CD4-positive, alpha-beta memory T cell (primary cell): ENCODE measurements around the gene CDK6. TPM values are rescaled to one million over a fixed set of nuclear protein-coding genes. Genes with fewer than 3 reads are reported as not detected.

Source experiments
- CTCF ChIA-PET: fragments of 350-600 bp; sonication (Branson Sonifier 250); formaldehyde crosslinking; loops from one replicate; lab custom pipeline; 2021; ENCODE audit warnings: inconsistent platforms; ENCODE audit not compliant: partially characterized antibody; lab: Charles Lee
- POLR2A ChIA-PET: fragments of 350-600 bp; sonication (Branson Sonifier 250); formaldehyde crosslinking; loops from one replicate; lab custom pipeline; 2021; ENCODE audit not compliant: partially characterized antibody; lab: Charles Lee
- DNase-seq, 5 donors: peaks; one replicate each; pipeline versions ENCODE4 v3.0.0 to v3.0.0-alpha.2; 2020 to 2022; ENCODE audit warnings: mixed read lengths in 1 of 5
- H3K27ac ChIP-seq: one replicate; pipeline ENCODE4 v1.7.0; 2013; ENCODE audit warnings: low read depth, low read length
- H3K27me3 ChIP-seq: 2 replicates; pipeline ENCODE4 v1.7.0; 2013; ENCODE audit warnings: mild to moderate bottlenecking, low read length, moderate library complexity; ENCODE audit not compliant: insufficient read depth
- H3K36me3 ChIP-seq: 2 replicates; pipeline ENCODE4 v1.7.0; 2013; ENCODE audit warnings: mild to moderate bottlenecking, low read length, moderate library complexity; ENCODE audit not compliant: insufficient read depth
- H3K4me1 ChIP-seq: 2 replicates; pipeline ENCODE4 v1.7.0; 2013; ENCODE audit warnings: mild to moderate bottlenecking, low read length, moderate library complexity; ENCODE audit not compliant: insufficient read depth
- H3K4me3 ChIP-seq, 2 donors: one replicate each; pipeline ENCODE4 v1.7.0; 2013; ENCODE audit warnings: low read length in 2 of 2, mild to moderate bottlenecking in 1 of 2
- H3K9me3 ChIP-seq, 2 donors: one replicate each; pipeline ENCODE4 v1.7.0; 2013; ENCODE audit warnings: low read length in 2 of 2, control low read depth in 1 of 2; ENCODE audit not compliant: control insufficient read depth in 1 of 2
- H3K27ac Mint-ChIP-seq, 7 donors: one replicate each; pipeline ENCODE4 v1.8.0; 2020 to 2021; ENCODE audit warnings: mixed read lengths in 7 of 7, mild to moderate bottlenecking in 6 of 7, inconsistent platforms in 3 of 7, moderate library complexity in 3 of 7
- H3K27me3 Mint-ChIP-seq, 2 donors: one replicate each; pipeline ENCODE4 v1.8.0; 2020 to 2021; ENCODE audit warnings: mixed read lengths in 2 of 2
- H3K36me3 Mint-ChIP-seq, 2 donors: one replicate each; pipeline ENCODE4 v1.8.0; 2020 to 2021; ENCODE audit warnings: mixed read lengths in 2 of 2, inconsistent platforms in 1 of 2, mild to moderate bottlenecking in 1 of 2
- H3K4me1 Mint-ChIP-seq, 4 donors: one replicate each; pipeline ENCODE4 v1.8.0; 2020 to 2021; ENCODE audit warnings: mixed read lengths in 4 of 4, mild to moderate bottlenecking in 1 of 4
- H3K4me3 Mint-ChIP-seq, 8 donors: one replicate each; pipeline ENCODE4 v1.8.0; 2020 to 2021; ENCODE audit warnings: mixed read lengths in 8 of 8, mild to moderate bottlenecking in 7 of 8, moderate library complexity in 6 of 8, inconsistent platforms in 3 of 8
- H3K9me3 Mint-ChIP-seq, 8 donors: one replicate each; pipeline ENCODE4 v1.8.0; 2020 to 2021; ENCODE audit warnings: mixed read lengths in 8 of 8, mild to moderate bottlenecking in 5 of 8, inconsistent platforms in 3 of 8, moderate library complexity in 1 of 8
- intact Hi-C: fragments of 100-400 bp; cut with micrococcal nuclease; formaldehyde crosslinking; loops from one replicate; pipeline ENCODE4 v1.15.1; 2023
- polyA plus RNA-seq, 2 donors: library from polyadenylated mRNA; unstranded; fragments of 300-500 nt; fragmentation: Illumina TruSeq; gene quantifications; one replicate each; pipeline ENCODE4 v1.2.3, GENCODE V29; 2021
- total RNA-seq, 2 experiments: library from RNA; stranded (reverse); gene quantifications; one replicate each; pipeline ENCODE4 v1.2.3, GENCODE V29; 2021

The CDK6 gene
- total and polyA plus RNA-seq, 4 experiments from 2014 or later, result 18.4 to 23.6 (median 21.1) TPM

DNA sequence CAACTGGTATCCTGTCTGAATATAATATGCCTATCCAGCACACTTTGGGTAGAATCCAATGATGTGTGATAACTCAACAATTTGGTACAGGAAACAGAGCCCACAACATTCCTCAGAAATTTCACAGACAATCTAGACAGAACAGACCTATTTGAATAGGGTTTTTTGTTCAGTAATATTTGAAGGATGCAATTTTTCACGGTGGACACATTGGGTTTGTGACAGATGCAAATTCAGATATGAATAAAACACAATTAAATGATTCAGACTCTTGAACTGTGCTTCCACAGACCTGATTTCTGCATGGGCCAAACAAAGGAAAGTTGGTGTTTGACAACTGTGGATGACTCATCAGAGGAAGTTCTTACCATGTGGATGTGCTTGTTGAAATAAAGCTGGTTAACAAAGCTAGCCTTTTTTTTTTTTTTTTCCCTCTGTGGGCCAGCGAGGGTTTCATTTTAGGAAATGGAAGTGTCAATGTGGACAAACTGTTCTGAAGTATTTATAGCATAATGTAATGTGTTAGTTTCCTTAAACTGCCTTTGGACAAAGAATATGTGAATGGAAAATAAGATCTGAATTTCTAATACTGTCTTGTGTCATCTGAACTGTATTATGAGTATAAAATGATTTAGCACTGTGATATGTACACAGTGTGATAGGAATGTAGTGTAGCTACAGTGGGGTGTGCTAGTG is 203.0 kb downstream of the CDK6 start:
- peak overlapping the region in 4 of 7 donors; percentile 36 to 83 (median 56) for H3K27ac Mint-ChIP-seq
- H3K27ac ChIP-seq, result no peak overlapping the region

GRCh38 chr7:92632791-92633190 is 203.6 kb downstream of the CDK6 start:
- peaks cover 13 to 29% of the 10 kb centered on the region in 2 donors for H3K36me3 Mint-ChIP-seq
- Histone ChIP-seq H3K27me3 (no peaks in the 10 kb centered on the region), H3K27ac (no peak overlapping the region), H3K4me1 (peaks cover 42% of the 10 kb centered on the region), H3K4me3 (no peak overlapping the region), H3K36me3 (no peaks in the 10 kb centered on the region), H3K9me3 (no peaks in the 10 kb centered on the region)
- H3K4me3 Mint-ChIP-seq, result peak overlapping the region in 1 of 8 donors; percentile 80
- H3K27ac Mint-ChIP-seq, result peak overlapping the region in 3 of 7 donors; percentile 36 to 83 (median 42)
- intact Hi-C loops, result loop anchor here (1.0 kb wide), 1 partner anchor 10 kb away; no protein-coding TSS in a partner anchor
- CTCF ChIA-PET, result interaction anchor here (0.6 to 4.4 kb wide), 8 partner anchors 11 to 317 kb away, joined by 3 to 31 read pairs (median 4); partner anchors contain the start of gene CDK6
- POLR2A ChIA-PET, result interaction anchor here (0.6 to 1.5 kb wide), 4 partner anchors 9 to 218 kb away, joined by 3 to 9 read pairs (median 3); no protein-coding TSS in a partner anchor
- H3K27me3 Mint-ChIP-seq, result no peaks in the 10 kb centered on the region
- no peak for DNase-seq
- H3K9me3 Mint-ChIP-seq, result peaks cover 0 to 7% (median 2%) of the 10 kb centered on the region in 8 donors
- peaks cover 37 to 42% (median 39%) of the 10 kb centered on the region in 4 donors for H3K4me1 Mint-ChIP-seq

More for the DNA sequence above, 203.0 kb downstream of the CDK6 start:
- Histone ChIP-seq H3K4me1 (peaks cover 42% of the 10 kb centered on the region), H3K4me3 (no peak overlapping the region), H3K27me3 (no peaks in the 10 kb centered on the region), H3K36me3 (no peaks in the 10 kb centered on the region), H3K9me3 (no peaks in the 10 kb centered on the region)
- Mint-ChIP-seq H3K4me3 (peak overlapping the region in 4 of 8 donors; percentile 33 to 80 (median 46)), H3K4me1 (peaks cover 35 to 44% (median 39%) of the 10 kb centered on the region in 4 donors), H3K9me3 (peaks cover 0 to 7% (median 2%) of the 10 kb centered on the region in 8 donors), H3K36me3 (peaks cover 10 to 25% of the 10 kb centered on the region in 2 donors), H3K27me3 (no peaks in the 10 kb centered on the region)
- peak in 2 of 5 donors; percentile 13 to 72 for DNase-seq
- CTCF ChIA-PET, result interaction anchor here (0.6 to 4.4 kb wide), 9 partner anchors 10 to 317 kb away, joined by 3 to 31 read pairs (median 3); partner anchors contain the start of gene CDK6
- POLR2A ChIA-PET, result interaction anchor here (0.6 to 1.5 kb wide), 3 partner anchors 12 to 218 kb away, joined by 3 read pairs; no protein-coding TSS in a partner anchor
- intact Hi-C loops, result loop anchor here (1.0 kb wide), 1 partner anchor 9 kb away; no protein-coding TSS in a partner anchor

- peaks cover 40 to 49% (median 44%) of the 10 kb centered on the region in 4 donors for H3K4me1 Mint-ChIP-seq
- H3K36me3 Mint-ChIP-seq, result peaks cover 18 to 35% of the 10 kb centered on the region in 2 donors
- Histone ChIP-seq H3K27ac (no peak overlapping the region), H3K27me3 (no peaks in the 10 kb centered on the region), H3K4me1 (peaks cover 45% of the 10 kb centered on the region), H3K4me3 (no peak overlapping the region), H3K9me3 (no peaks in the 10 kb centered on the region), H3K36me3 (no peaks in the 10 kb centered on the region)
- ChIA-PET CTCF (interaction anchor here (1.4 to 4.4 kb wide), 4 partner anchors 11 to 201 kb away, joined by 3 to 31 read pairs (median 15); no protein-coding TSS in a partner anchor), POLR2A (interaction anchor here (0.6 to 1.0 kb wide), 2 partner anchors 10 to 36 kb away, joined by 3 to 9 read pairs; no protein-coding TSS in a partner anchor)
- no peaks in the 10 kb centered on the region for H3K27me3 Mint-ChIP-seq
- DNase-seq, result no peak
- H3K27ac Mint-ChIP-seq, result peak overlapping the region in 4 of 7 donors; percentile 38 to 77 (median 72)
- intact Hi-C loops, result no loop called here
- H3K9me3 Mint-ChIP-seq, result peaks cover 0 to 7% (median 2%) of the 10 kb centered on the region in 8 donors
- peak overlapping the region in 3 of 8 donors; percentile 11 to 66 (median 64) for H3K4me3 Mint-ChIP-seq
Measured at GRCh38 chr7:92631850-92632487, 204.4 kb downstream of the CDK6 start.

GRCh38 chr7:92631067-92631849 is 205.1 kb downstream of the CDK6 start:
- CTCF ChIA-PET, result interaction anchor here (1.4 to 4.4 kb wide), 3 partner anchors 10 to 21 kb away, joined by 3 to 31 read pairs (median 26); no protein-coding TSS in a partner anchor
- H3K4me1 ChIP-seq, result peaks cover 51% of the 10 kb centered on the region
- H3K36me3 ChIP-seq, result no peaks in the 10 kb centered on the region
- H3K9me3 Mint-ChIP-seq, result peaks cover 0 to 7% (median 2%) of the 10 kb centered on the region in 8 donors
- H3K27ac Mint-ChIP-seq, result peak overlapping the region in 5 of 7 donors; percentile 14 to 75 (median 38)
- H3K27me3 ChIP-seq, result no peaks in the 10 kb centered on the region
- H3K27ac ChIP-seq, result no peak overlapping the region
- intact Hi-C loops, result no loop called here
- no peaks in the 10 kb centered on the region for H3K9me3 ChIP-seq
- no peak for DNase-seq
- peaks cover 18 to 38% of the 10 kb centered on the region in 2 donors for H3K36me3 Mint-ChIP-seq
- no peaks in the 10 kb centered on the region for H3K27me3 Mint-ChIP-seq
- POLR2A ChIA-PET, result interaction anchor here (0.6 kb wide), 1 partner anchor 35 kb away, joined by 3 read pairs; no protein-coding TSS in a partner anchor
- peak overlapping the region in 4 of 8 donors; percentile 11 to 66 (median 48) for H3K4me3 Mint-ChIP-seq
- peaks cover 45 to 56% (median 49%) of the 10 kb centered on the region in 4 donors for H3K4me1 Mint-ChIP-seq
- no peak overlapping the region for H3K4me3 ChIP-seq

GRCh38 chr7:92629779-92630178 is 206.6 kb downstream of the CDK6 start:
- H3K4me1 Mint-ChIP-seq, result peaks cover 46 to 61% (median 53%) of the 10 kb centered on the region in 4 donors
- Histone ChIP-seq H3K27me3 (no peaks in the 10 kb centered on the region), H3K4me1 (peaks cover 54% of the 10 kb centered on the region), H3K9me3 (no peaks in the 10 kb centered on the region), H3K27ac (no peak overlapping the region), H3K4me3 (no peak overlapping the region), H3K36me3 (no peaks in the 10 kb centered on the region)
- H3K4me3 Mint-ChIP-seq, result no peak overlapping the region
- peaks cover 0 to 7% (median 2%) of the 10 kb centered on the region in 8 donors for H3K9me3 Mint-ChIP-seq
- H3K36me3 Mint-ChIP-seq, result peaks cover 17 to 38% of the 10 kb centered on the region in 2 donors
- no peak for DNase-seq
- ChIA-PET POLR2A (no interaction called here), CTCF (interaction anchor here (1.0 kb wide), 1 partner anchor 203 kb away, joined by 6 read pairs; no protein-coding TSS in a partner anchor)
- H3K27ac Mint-ChIP-seq, result no peak overlapping the region
- no peaks in the 10 kb centered on the region for H3K27me3 Mint-ChIP-seq
- intact Hi-C loops, result no loop called here

DNA sequence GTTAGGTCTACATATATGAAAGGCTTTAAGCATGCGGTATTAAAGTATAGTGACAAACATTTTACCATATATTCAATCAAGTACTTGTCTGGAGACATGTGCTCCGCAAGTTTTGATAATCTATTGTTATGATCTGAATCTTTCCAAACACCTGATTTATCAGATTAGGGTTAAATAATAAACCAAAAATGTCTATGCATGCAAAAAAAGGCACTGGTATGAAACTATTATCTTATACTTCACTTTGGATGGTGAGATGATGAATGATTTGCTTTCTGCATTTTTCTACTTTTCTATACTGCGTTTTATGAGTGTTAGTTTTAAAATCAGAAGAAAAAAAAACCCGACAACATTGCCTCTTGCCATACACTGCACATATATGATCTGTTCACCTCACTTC is 208.4 kb downstream of the CDK6 start:
- H3K4me1 ChIP-seq, result peaks cover 37% of the 10 kb centered on the region
- H3K36me3 Mint-ChIP-seq, result peaks cover 16 to 42% of the 10 kb centered on the region in 2 donors
- H3K27ac Mint-ChIP-seq, result peak overlapping the region in 2 of 7 donors; percentile 8 to 48
- no peaks in the 10 kb centered on the region for H3K27me3 Mint-ChIP-seq
- H3K27me3 ChIP-seq, result no peaks in the 10 kb centered on the region
- peaks cover 35 to 55% (median 40%) of the 10 kb centered on the region in 4 donors for H3K4me1 Mint-ChIP-seq
- POLR2A ChIA-PET, result no interaction called here
- no peaks in the 10 kb centered on the region for H3K36me3 ChIP-seq
- intact Hi-C loops, result no loop called here
- no peaks in the 10 kb centered on the region for H3K9me3 ChIP-seq
- H3K27ac ChIP-seq, result no peak overlapping the region
- no peak overlapping the region for H3K4me3 Mint-ChIP-seq
- DNase-seq, result no peak
- CTCF ChIA-PET, result interaction anchor here (1.3 kb wide), 1 partner anchor 205 kb away, joined by 4 read pairs; no protein-coding TSS in a partner anchor
- peaks cover 0 to 11% (median 2%) of the 10 kb centered on the region in 8 donors for H3K9me3 Mint-ChIP-seq
- no peak overlapping the region for H3K4me3 ChIP-seq
